HEK293 (cell line): ENCODE data around the gene PSMA2.

Experiments
- BCL11B ChIP-seq: fragments of 450-650 bp; formaldehyde crosslinking; IDR thresholded peaks from 2 replicates; pipeline ENCODE4 v1.5.1; 2016; ENCODE audit warnings: low read depth, missing biosample characterization, missing genetic modification characterization
- KLF1 ChIP-seq: fragments of 450-650 bp; formaldehyde crosslinking; IDR thresholded peaks from 2 replicates; pipeline ENCODE4 v1.5.1; 2016; ENCODE audit warnings: missing biosample characterization, missing genetic modification characterization
- ZBTB21 ChIP-seq: fragments of 450-650 bp; formaldehyde crosslinking; IDR thresholded peaks from 2 replicates; pipeline ENCODE4 v1.5.1; 2017; ENCODE audit warnings: missing biosample characterization, missing genetic modification characterization
- ZNF16 ChIP-seq: fragments of 450-650 bp; formaldehyde crosslinking; IDR thresholded peaks from 2 replicates; pipeline ENCODE4 v1.5.1; 2016; ENCODE audit warnings: low read depth, missing biosample characterization, missing genetic modification characterization
- ZNF175 ChIP-seq: fragments of 450-650 bp; formaldehyde crosslinking; IDR thresholded peaks from 2 replicates; pipeline ENCODE4 v1.5.1; 2016; ENCODE audit warnings: missing biosample characterization, missing genetic modification characterization
- ZNF19 ChIP-seq: fragments of 450-650 bp; formaldehyde crosslinking; IDR thresholded peaks from 2 replicates; pipeline ENCODE4; 2016; ENCODE audit warnings: missing biosample characterization, missing genetic modification characterization, low read depth
- ZNF37A ChIP-seq: fragments of 450-650 bp; IDR thresholded peaks from 2 replicates; pipeline ENCODE4 v1.5.1; 2018; ENCODE audit warnings: missing biosample characterization, missing genetic modification characterization
- ZNF416 ChIP-seq: fragments of 450-650 bp; formaldehyde crosslinking; IDR thresholded peaks from 2 replicates; pipeline ENCODE4 v1.5.1; 2016; ENCODE audit warnings: missing biosample characterization, missing genetic modification characterization
- TF ChIP-seq, protein P1 (sequence below): fragments of 450-650 bp; formaldehyde crosslinking; IDR thresholded peaks from 2 replicates; pipeline ENCODE4 v1.5.1; 2016; ENCODE audit warnings: missing biosample characterization, missing genetic modification characterization
- TF ChIP-seq, protein P2 (sequence below): fragments of 450-650 bp; formaldehyde crosslinking; conservative IDR thresholded peaks from 2 replicates; pipeline ENCODE4 v1.5.1; 2016; ENCODE audit warnings: low read depth, missing biosample characterization, missing genetic modification characterization
- TF ChIP-seq, protein P3 (sequence below): IDR thresholded peaks from 2 replicates; pipeline ENCODE4 v1.6.1; 2011; ENCODE audit warnings: mild to moderate bottlenecking, low read depth, low read length, borderline replicate concordance

DNA sequence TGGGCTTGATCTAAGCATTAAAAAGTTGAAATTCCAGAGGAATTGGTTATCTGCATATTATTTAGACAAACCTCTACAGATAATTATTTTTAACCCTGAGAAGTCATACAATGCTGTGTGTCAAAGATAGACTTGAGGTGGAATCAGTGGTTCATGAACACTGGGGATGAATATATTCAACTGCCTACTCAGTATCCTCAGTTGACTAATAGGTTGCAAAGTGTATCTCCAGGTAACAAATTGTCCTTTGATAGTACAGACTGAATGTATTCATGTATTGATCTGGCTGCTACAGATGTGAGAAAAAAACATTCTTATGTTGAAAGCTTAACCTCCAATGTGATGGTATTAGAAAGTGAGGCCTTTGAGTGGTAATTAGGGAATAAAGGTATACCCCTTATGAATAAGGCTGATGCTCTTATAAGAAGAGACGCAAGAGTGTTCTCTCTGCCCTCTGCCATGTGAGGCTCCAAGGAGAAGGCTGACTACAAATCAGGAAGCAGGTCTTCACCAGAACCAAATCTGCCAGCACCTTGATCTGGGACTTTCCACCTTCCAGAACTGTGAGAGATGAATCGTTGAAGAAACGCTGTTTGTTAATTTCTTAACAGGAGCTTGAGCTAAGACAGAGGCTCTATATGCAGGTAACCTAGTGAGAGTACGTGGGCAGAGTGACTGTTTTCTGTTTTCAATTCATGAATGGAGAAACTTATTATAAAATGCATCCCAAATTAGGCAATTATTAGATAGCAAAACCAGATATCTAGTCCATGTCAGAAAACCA is 7.7 kb upstream of the PSMA2 start:
- TF ChIP-seq ZNF37A (tag by site-specific recombination) (no peak), KLF1 (no peak), ZNF416 (tag by site-specific recombination) (no peak), ZBTB21 (tag by site-specific recombination) (no peak), ZNF175 (no peak), ZNF16 (tag by site-specific recombination) (no peak), BCL11B (tag by site-specific recombination) (no peak), ZNF19 (no peak)
- TF ChIP-seq, protein P1, sequence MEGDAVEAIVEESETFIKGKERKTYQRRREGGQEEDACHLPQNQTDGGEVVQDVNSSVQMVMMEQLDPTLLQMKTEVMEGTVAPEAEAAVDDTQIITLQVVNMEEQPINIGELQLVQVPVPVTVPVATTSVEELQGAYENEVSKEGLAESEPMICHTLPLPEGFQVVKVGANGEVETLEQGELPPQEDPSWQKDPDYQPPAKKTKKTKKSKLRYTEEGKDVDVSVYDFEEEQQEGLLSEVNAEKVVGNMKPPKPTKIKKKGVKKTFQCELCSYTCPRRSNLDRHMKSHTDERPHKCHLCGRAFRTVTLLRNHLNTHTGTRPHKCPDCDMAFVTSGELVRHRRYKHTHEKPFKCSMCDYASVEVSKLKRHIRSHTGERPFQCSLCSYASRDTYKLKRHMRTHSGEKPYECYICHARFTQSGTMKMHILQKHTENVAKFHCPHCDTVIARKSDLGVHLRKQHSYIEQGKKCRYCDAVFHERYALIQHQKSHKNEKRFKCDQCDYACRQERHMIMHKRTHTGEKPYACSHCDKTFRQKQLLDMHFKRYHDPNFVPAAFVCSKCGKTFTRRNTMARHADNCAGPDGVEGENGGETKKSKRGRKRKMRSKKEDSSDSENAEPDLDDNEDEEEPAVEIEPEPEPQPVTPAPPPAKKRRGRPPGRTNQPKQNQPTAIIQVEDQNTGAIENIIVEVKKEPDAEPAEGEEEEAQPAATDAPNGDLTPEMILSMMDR (tag by site-specific recombination): no peak
- TF ChIP-seq, protein P2, sequence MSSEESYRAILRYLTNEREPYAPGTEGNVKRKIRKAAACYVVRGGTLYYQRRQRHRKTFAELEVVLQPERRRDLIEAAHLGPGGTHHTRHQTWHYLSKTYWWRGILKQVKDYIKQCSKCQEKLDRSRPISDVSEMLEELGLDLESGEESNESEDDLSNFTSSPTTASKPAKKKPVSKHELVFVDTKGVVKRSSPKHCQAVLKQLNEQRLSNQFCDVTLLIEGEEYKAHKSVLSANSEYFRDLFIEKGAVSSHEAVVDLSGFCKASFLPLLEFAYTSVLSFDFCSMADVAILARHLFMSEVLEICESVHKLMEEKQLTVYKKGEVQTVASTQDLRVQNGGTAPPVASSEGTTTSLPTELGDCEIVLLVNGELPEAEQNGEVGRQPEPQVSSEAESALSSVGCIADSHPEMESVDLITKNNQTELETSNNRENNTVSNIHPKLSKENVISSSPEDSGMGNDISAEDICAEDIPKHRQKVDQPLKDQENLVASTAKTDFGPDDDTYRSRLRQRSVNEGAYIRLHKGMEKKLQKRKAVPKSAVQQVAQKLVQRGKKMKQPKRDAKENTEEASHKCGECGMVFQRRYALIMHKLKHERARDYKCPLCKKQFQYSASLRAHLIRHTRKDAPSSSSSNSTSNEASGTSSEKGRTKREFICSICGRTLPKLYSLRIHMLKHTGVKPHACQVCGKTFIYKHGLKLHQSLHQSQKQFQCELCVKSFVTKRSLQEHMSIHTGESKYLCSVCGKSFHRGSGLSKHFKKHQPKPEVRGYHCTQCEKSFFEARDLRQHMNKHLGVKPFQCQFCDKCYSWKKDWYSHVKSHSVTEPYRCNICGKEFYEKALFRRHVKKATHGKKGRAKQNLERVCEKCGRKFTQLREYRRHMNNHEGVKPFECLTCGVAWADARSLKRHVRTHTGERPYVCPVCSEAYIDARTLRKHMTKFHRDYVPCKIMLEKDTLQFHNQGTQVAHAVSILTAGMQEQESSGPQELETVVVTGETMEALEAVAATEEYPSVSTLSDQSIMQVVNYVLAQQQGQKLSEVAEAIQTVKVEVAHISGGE: no peak
- TF ChIP-seq, protein P3, sequence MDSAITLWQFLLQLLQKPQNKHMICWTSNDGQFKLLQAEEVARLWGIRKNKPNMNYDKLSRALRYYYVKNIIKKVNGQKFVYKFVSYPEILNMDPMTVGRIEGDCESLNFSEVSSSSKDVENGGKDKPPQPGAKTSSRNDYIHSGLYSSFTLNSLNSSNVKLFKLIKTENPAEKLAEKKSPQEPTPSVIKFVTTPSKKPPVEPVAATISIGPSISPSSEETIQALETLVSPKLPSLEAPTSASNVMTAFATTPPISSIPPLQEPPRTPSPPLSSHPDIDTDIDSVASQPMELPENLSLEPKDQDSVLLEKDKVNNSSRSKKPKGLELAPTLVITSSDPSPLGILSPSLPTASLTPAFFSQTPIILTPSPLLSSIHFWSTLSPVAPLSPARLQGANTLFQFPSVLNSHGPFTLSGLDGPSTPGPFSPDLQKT: no peak
